ENCODE results near the gene MAP3K20. TPM values are rescaled to one million over a fixed set of nuclear protein-coding genes. Genes with fewer than 3 reads are reported as not detected.
"Not testable (repeated sequence)": the region's sequence is repeated elsewhere in the genome, so short reads cannot be mapped to it uniquely, and the experiment has no call there.

The MAP3K20 gene
- total RNA-seq, 1 experiment from 2014 or later, result 7.1 TPM

GRCh38 chr2:173238831-173239230 lies 163.2 kb downstream of the MAP3K20 start:
- Histone ChIP-seq H3K4me3 (ENCODE audit: insufficient read depth, low read depth, low read length) (no peak overlapping the region), H3K27me3 (ENCODE audit: control insufficient read depth, insufficient read depth, low read length) (no peaks in the 10 kb centered on the region), H3K36me3 (replicated peaks; ENCODE audit: control insufficient read depth, insufficient read depth, low read length) (no peaks in the 10 kb centered on the region)
- no peak for DNase-seq

- no peaks in the 10 kb centered on the region for H3K27me3 ChIP-seq (ENCODE audit: control insufficient read depth, insufficient read depth, low read length)
- no peak for DNase-seq
- no peak overlapping the region for H3K4me3 ChIP-seq (ENCODE audit: insufficient read depth, low read depth, low read length)
- no peaks in the 10 kb centered on the region for H3K36me3 ChIP-seq (replicated peaks; ENCODE audit: control insufficient read depth, insufficient read depth, low read length)
Observed at GRCh38 chr2:173239644-173240043, 164.0 kb downstream of the MAP3K20 start.

GRCh38 chr2:173240083-173240482 lies 164.4 kb downstream of the MAP3K20 start:
- H3K36me3 ChIP-seq (replicated peaks; ENCODE audit: control insufficient read depth, insufficient read depth, low read length), result no peaks in the 10 kb centered on the region
- no peaks in the 10 kb centered on the region for H3K27me3 ChIP-seq (ENCODE audit: control insufficient read depth, insufficient read depth, low read length)
- H3K4me3 ChIP-seq (ENCODE audit: insufficient read depth, low read depth, low read length), result no peak overlapping the region
- DNase-seq, result no peak

GRCh38 chr2:173241643-173242042 lies 166.0 kb downstream of the MAP3K20 start:
- H3K4me3 ChIP-seq (ENCODE audit: insufficient read depth, low read depth, low read length), result no peak overlapping the region
- no peaks in the 10 kb centered on the region for H3K27me3 ChIP-seq (ENCODE audit: control insufficient read depth, insufficient read depth, low read length)
- DNase-seq, result no peak

GRCh38 chr2:173247156-173247555 lies 171.5 kb downstream of the MAP3K20 start:
- no peak for DNase-seq
- Histone ChIP-seq H3K4me3 (ENCODE audit: insufficient read depth, low read depth, low read length) (no peak overlapping the region), H3K36me3 (replicated peaks; ENCODE audit: control insufficient read depth, insufficient read depth, low read length) (no peaks in the 10 kb centered on the region), H3K27me3 (ENCODE audit: control insufficient read depth, insufficient read depth, low read length) (no peaks in the 10 kb centered on the region)

More at GRCh38 chr2:173241643-173242042, 166.0 kb downstream of the MAP3K20 start:
- H3K36me3 ChIP-seq (replicated peaks; ENCODE audit: control insufficient read depth, insufficient read depth, low read length), result no peaks in the 10 kb centered on the region

- no peak overlapping the region for H3K4me3 ChIP-seq (ENCODE audit: insufficient read depth, low read depth, low read length)
- H3K36me3 ChIP-seq (replicated peaks; ENCODE audit: control insufficient read depth, insufficient read depth, low read length), result no peaks in the 10 kb centered on the region
- no peaks in the 10 kb centered on the region for H3K27me3 ChIP-seq (ENCODE audit: control insufficient read depth, insufficient read depth, low read length)
- DNase-seq, result no peak
Observed at GRCh38 chr2:173248381-173248780, 172.7 kb downstream of the MAP3K20 start.

GRCh38 chr2:173249661-173250641 lies 174.3 kb downstream of the MAP3K20 start:
- no peak for DNase-seq
- Histone ChIP-seq H3K36me3 (replicated peaks; ENCODE audit: control insufficient read depth, insufficient read depth, low read length) (no peaks in the 10 kb centered on the region), H3K27me3 (ENCODE audit: control insufficient read depth, insufficient read depth, low read length) (no peaks in the 10 kb centered on the region), H3K4me3 (ENCODE audit: insufficient read depth, low read depth, low read length) (no peak overlapping the region)

GRCh38 chr2:173251225-173251624 lies 175.6 kb downstream of the MAP3K20 start:
- Histone ChIP-seq H3K36me3 (replicated peaks; ENCODE audit: control insufficient read depth, insufficient read depth, low read length) (no peaks in the 10 kb centered on the region), H3K27me3 (ENCODE audit: control insufficient read depth, insufficient read depth, low read length) (no peaks in the 10 kb centered on the region), H3K4me3 (ENCODE audit: insufficient read depth, low read depth, low read length) (no peak overlapping the region)
- no peak for DNase-seq

GRCh38 chr2:173252581-173252980 lies 176.9 kb downstream of the MAP3K20 start:
- Histone ChIP-seq H3K27me3 (ENCODE audit: control insufficient read depth, insufficient read depth, low read length) (no peaks in the 10 kb centered on the region), H3K4me3 (ENCODE audit: insufficient read depth, low read depth, low read length) (no peak overlapping the region), H3K36me3 (replicated peaks; ENCODE audit: control insufficient read depth, insufficient read depth, low read length) (no peaks in the 10 kb centered on the region)
- DNase-seq, result no peak

- H3K27me3 ChIP-seq (ENCODE audit: control insufficient read depth, insufficient read depth, low read length), result no peaks in the 10 kb centered on the region
- H3K4me3 ChIP-seq (ENCODE audit: insufficient read depth, low read depth, low read length), result no peak overlapping the region
- no peak for DNase-seq
- no peaks in the 10 kb centered on the region for H3K36me3 ChIP-seq (replicated peaks; ENCODE audit: control insufficient read depth, insufficient read depth, low read length)
Observed at GRCh38 chr2:173254659-173255058, 179.0 kb downstream of the MAP3K20 start.

- Histone ChIP-seq H3K36me3 (replicated peaks; ENCODE audit: control insufficient read depth, insufficient read depth, low read length) (no peaks in the 10 kb centered on the region), H3K27me3 (ENCODE audit: control insufficient read depth, insufficient read depth, low read length) (no peaks in the 10 kb centered on the region), H3K4me3 (ENCODE audit: insufficient read depth, low read depth, low read length) (no peak overlapping the region)
- DNase-seq, result no peak
Observed at GRCh38 chr2:173258701-173259100, 183.1 kb downstream of the MAP3K20 start.

GRCh38 chr2:173262356-173262755 lies 186.7 kb downstream of the MAP3K20 start:
- not testable (repeated sequence) for H3K36me3 ChIP-seq (replicated peaks; ENCODE audit: control insufficient read depth, insufficient read depth, low read length); DNase-seq; H3K4me3 ChIP-seq (ENCODE audit: insufficient read depth, low read depth, low read length); H3K27me3 ChIP-seq (ENCODE audit: control insufficient read depth, insufficient read depth, low read length)

GRCh38 chr2:173264151-173264550 lies 188.5 kb downstream of the MAP3K20 start:
- Histone ChIP-seq H3K27me3 (ENCODE audit: control insufficient read depth, insufficient read depth, low read length) (no peaks in the 10 kb centered on the region), H3K4me3 (ENCODE audit: insufficient read depth, low read depth, low read length) (no peak overlapping the region), H3K36me3 (replicated peaks; ENCODE audit: control insufficient read depth, insufficient read depth, low read length) (no peaks in the 10 kb centered on the region)
- DNase-seq, result no peak

GRCh38 chr2:173264603-173265366 lies 189.1 kb downstream of the MAP3K20 start:
- Histone ChIP-seq H3K36me3 (replicated peaks; ENCODE audit: control insufficient read depth, insufficient read depth, low read length) (no peaks in the 10 kb centered on the region), H3K27me3 (ENCODE audit: control insufficient read depth, insufficient read depth, low read length) (no peaks in the 10 kb centered on the region), H3K4me3 (ENCODE audit: insufficient read depth, low read depth, low read length) (no peak overlapping the region)
- DNase-seq, result no peak

GRCh38 chr2:173271135-173271534 lies 195.5 kb downstream of the MAP3K20 start:
- no peak for DNase-seq
- H3K36me3 ChIP-seq (replicated peaks; ENCODE audit: control insufficient read depth, insufficient read depth, low read length), result no peaks in the 10 kb centered on the region
- H3K4me3 ChIP-seq (ENCODE audit: insufficient read depth, low read depth, low read length), result no peak overlapping the region
- no peaks in the 10 kb centered on the region for H3K27me3 ChIP-seq (ENCODE audit: control insufficient read depth, insufficient read depth, low read length)

All from H7 (cell line).